Mesenteric fat pad (tissue), 1 donor: ENCODE results near the gene C2orf76. TPM values are rescaled to one million over a fixed set of nuclear protein-coding genes. Genes with fewer than 3 reads are reported as not detected.

Source experiments
- total RNA-seq: library from RNA; stranded (reverse); fragmentation: NEBNext Ultra II Directional; extraction: Animal tissue kit (Norgen Biotek cat#: 25700); gene quantifications from one replicate; pipeline ENCODE4 v1.2.1, GENCODE V29; 2021
- donor health status: DM: yes; HTN: yes; CAD: no.

C2orf76 gene
- total RNA-seq, 1 donor from 2014 or later: 12.5 TPM

Other genes with a start within 250 kb of the C2orf76 start
- gene C1QL2, start 208.1 kb downstream of the C2orf76 start, total RNA-seq: not detected
- gene STEAP3, start 143.0 kb downstream of the C2orf76 start, total RNA-seq: 15.2 TPM
- 268 TPM for gene DBI, start 143 bp upstream of the C2orf76 start, total RNA-seq
- 56.4 TPM for gene TMEM37, start 65.0 kb upstream of the C2orf76 start, total RNA-seq
- gene SCTR, start 157.6 kb upstream of the C2orf76 start, total RNA-seq: not detected
- gene CFAP221, start 177.6 kb upstream of the C2orf76 start, total RNA-seq: 2.3 TPM